K562 (cell line): Measurements from ENCODE around the gene RELL1.

Experiments used
- BRF1 ChIP-seq: IDR thresholded peaks from 3 replicates; pipeline ENCODE4 v1.6.1; 2011; ENCODE audit warnings: borderline replicate concordance, mild to moderate bottlenecking; ENCODE audit not compliant: insufficient read length; ENCODE audit errors: extremely low read depth
- IRF2 ChIP-seq: sonication (generic); formaldehyde crosslinking; IDR thresholded peaks from 2 replicates; pipeline ENCODE4 v1.8.1; 2022; ENCODE audit warnings: mild to moderate bottlenecking, missing genetic modification reagents
- KAT7 ChIP-seq: sonication (generic); formaldehyde crosslinking; IDR thresholded peaks from 2 replicates; pipeline ENCODE4 v1.8.0; 2022; ENCODE audit warnings: missing genetic modification reagents, mild to moderate bottlenecking, borderline replicate concordance
- MXI1 ChIP-seq: IDR thresholded peaks from 2 replicates; pipeline ENCODE4 v1.6.1; 2011; ENCODE audit warnings: low read depth, mild to moderate bottlenecking, improper control_type of control experiment, low read length
- TEAD1 ChIP-seq, 2 experiments: fragments of 450-650 bp in 1 of 2; sonication (generic) in 1 of 2; formaldehyde crosslinking; IDR thresholded peaks; 2 replicates each; pipeline versions ENCODE4 v1.4.0 to v1.8.0; 2020 to 2022; ENCODE audit warnings: mild to moderate bottlenecking in 2 of 2, missing genetic modification reagents in 1 of 2
- ZBED1 ChIP-seq: IDR thresholded peaks from 2 replicates; pipeline ENCODE4 v1.6.1; 2014
- TF ChIP-seq, protein P1 (sequence below): sonication (generic); formaldehyde crosslinking; IDR thresholded peaks from 2 replicates; pipeline ENCODE4 v1.8.1; 2023; ENCODE audit warnings: mild to moderate bottlenecking, missing genetic modification reagents
- TF ChIP-seq, protein P2 (sequence below), 3 experiments: IDR thresholded peaks in 2 of 3; conservative IDR thresholded peaks in 1 of 3; 2 replicates each; pipeline ENCODE4 v1.5.1; 2011 to 2012; ENCODE audit warnings: low read length in 3 of 3, mild to moderate bottlenecking in 3 of 3, control low read depth in 2 of 3, improper control_type of control experiment in 1 of 3, inconsistent platforms in 1 of 3, low read depth in 1 of 3, mixed read lengths in 1 of 3, moderate library complexity in 1 of 3; ENCODE audit not compliant: insufficient read depth in 2 of 3
- TF ChIP-seq, protein P3 (sequence below): fragments of 450-650 bp; formaldehyde crosslinking; IDR thresholded peaks from 2 replicates; pipeline ENCODE4 v1.4.0; 2020; ENCODE audit warnings: mild to moderate bottlenecking, mixed read lengths

DNA sequence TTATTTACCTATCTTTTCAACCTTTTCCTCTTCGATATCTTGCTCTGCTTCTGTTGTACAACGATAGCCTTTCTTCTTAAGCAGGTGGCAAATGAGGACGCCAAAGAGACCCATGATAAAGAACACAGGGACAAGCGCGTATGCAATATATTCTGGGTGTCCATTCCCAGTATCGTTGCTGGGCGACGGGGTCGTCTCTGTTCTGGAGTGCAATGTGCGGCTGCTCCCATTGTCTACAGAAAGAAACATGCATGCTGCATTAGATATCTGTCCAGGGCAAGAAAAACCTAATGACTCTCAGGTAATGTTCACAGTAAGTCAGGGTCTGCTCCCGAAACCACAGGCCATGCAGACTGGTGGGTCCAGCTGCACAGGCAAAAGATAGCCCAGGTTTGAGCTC lies 36.9 kb downstream of the RELL1 start:
- TF ChIP-seq ZBED1 (no peak), TEAD1 (CRISPR knock-in tag; IDR thresholded peaks at IDR 0.05) (no peak), MXI1 (no peak), IRF2 (CRISPR knock-in tag) (no peak), BRF1 (no peak), KAT7 (CRISPR knock-in tag) (no peak)
- TF ChIP-seq, protein P1, sequence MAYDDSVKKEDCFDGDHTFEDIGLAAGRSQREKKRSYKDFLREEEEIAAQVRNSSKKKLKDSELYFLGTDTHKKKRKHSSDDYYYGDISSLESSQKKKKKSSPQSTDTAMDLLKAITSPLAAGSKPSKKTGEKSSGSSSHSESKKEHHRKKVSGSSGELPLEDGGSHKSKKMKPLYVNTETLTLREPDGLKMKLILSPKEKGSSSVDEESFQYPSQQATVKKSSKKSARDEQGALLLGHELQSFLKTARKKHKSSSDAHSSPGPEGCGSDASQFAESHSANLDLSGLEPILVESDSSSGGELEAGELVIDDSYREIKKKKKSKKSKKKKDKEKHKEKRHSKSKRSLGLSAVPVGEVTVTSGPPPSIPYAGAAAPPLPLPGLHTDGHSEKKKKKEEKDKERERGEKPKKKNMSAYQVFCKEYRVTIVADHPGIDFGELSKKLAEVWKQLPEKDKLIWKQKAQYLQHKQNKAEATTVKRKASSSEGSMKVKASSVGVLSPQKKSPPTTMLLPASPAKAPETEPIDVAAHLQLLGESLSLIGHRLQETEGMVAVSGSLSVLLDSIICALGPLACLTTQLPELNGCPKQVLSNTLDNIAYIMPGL (CRISPR knock-in tag) = no peak
- TF ChIP-seq, protein P2, sequence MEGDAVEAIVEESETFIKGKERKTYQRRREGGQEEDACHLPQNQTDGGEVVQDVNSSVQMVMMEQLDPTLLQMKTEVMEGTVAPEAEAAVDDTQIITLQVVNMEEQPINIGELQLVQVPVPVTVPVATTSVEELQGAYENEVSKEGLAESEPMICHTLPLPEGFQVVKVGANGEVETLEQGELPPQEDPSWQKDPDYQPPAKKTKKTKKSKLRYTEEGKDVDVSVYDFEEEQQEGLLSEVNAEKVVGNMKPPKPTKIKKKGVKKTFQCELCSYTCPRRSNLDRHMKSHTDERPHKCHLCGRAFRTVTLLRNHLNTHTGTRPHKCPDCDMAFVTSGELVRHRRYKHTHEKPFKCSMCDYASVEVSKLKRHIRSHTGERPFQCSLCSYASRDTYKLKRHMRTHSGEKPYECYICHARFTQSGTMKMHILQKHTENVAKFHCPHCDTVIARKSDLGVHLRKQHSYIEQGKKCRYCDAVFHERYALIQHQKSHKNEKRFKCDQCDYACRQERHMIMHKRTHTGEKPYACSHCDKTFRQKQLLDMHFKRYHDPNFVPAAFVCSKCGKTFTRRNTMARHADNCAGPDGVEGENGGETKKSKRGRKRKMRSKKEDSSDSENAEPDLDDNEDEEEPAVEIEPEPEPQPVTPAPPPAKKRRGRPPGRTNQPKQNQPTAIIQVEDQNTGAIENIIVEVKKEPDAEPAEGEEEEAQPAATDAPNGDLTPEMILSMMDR (IDR thresholded peaks at IDR 0.05 in 2 of 3, conservative IDR thresholded peaks at IDR 0.05 in 1 of 3; ENCODE audit: insufficient read depth in 2 of 3, low read depth in 1 of 3, low read length in 3 of 3) = no peak
- TF ChIP-seq, protein P3, sequence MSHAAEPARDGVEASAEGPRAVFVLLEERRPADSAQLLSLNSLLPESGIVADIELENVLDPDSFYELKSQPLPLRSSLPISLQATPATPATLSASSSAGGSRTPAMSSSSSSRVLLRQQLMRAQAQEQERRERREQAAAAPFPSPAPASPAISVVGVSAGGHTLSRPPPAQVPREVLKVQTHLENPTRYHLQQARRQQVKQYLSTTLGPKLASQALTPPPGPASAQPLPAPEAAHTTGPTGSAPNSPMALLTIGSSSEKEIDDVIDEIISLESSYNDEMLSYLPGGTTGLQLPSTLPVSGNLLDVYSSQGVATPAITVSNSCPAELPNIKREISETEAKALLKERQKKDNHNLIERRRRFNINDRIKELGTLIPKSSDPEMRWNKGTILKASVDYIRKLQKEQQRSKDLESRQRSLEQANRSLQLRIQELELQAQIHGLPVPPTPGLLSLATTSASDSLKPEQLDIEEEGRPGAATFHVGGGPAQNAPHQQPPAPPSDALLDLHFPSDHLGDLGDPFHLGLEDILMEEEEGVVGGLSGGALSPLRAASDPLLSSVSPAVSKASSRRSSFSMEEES (CRISPR knock-in tag) = no peak
